ENCODE results near the gene JKAMP.

JKAMP gene

GRCh38 chr14:59543873-59544272 lies 59.6 kb downstream of the JKAMP start:
- no peak for DNase-seq

DNA sequence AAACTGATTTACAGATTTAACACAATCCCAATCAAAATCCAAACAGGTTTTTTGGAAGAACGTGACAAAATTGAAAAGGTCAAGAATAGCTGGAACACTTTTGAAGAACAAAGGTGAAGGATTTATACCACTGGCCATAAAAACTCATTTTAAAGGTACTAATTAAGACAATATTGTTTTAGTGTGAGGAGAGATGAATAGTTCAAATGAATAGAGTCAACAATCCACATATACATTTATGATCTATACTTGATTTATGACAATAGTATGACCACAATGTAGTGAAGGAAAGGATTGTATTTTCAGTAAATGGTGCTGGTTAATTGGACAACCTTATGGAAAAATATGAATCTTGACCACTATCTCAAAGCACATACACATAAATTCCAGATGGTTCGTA lies 63.0 kb downstream of the JKAMP start:
- DNase-seq: no peak

Measured in T1000 (cell line).